SU-DHL-6 (cell line): ENCODE results near the gene LYVE1.

Experiments used
- EZH2phosphoT487 ChIP-seq: fragments of 200-600 bp; sonication (generic), shearing (Covaris generic); conservative IDR thresholded peaks from 2 replicates; pipeline ENCODE4 v1.6.1; 2018; ENCODE audit warnings: mild to moderate bottlenecking, antibody characterized with exemption, low read length, moderate library complexity, mixed read lengths
- TF ChIP-seq, protein P1 (sequence below): fragments of 200-600 bp; sonication (generic); IDR thresholded peaks from one replicate; pipeline ENCODE4 v1.5.1; 2017; ENCODE audit warnings: antibody characterized with exemption, mild to moderate bottlenecking, low read length, moderate library complexity; ENCODE audit not compliant: insufficient read depth, poor library complexity, severe bottlenecking

DNA sequence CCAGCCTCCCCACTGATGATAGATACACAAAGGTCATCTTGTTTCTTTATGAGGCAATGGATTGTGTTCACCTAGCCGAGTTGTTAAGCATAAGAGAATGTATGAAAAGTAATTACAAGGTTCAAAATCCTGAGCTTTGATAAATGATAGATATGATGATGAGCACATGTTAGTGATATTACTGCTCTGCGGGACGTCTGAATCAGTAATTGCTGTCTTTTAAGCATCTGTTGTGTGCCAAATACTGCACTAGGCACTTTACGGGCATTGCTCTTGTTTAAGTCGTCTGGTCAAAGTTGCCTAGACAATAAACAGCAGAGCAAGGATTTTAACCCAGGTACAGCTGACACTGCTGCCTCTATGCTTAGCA, 26.9 kb downstream of the LYVE1 start:
- TF ChIP-seq, protein P1, sequence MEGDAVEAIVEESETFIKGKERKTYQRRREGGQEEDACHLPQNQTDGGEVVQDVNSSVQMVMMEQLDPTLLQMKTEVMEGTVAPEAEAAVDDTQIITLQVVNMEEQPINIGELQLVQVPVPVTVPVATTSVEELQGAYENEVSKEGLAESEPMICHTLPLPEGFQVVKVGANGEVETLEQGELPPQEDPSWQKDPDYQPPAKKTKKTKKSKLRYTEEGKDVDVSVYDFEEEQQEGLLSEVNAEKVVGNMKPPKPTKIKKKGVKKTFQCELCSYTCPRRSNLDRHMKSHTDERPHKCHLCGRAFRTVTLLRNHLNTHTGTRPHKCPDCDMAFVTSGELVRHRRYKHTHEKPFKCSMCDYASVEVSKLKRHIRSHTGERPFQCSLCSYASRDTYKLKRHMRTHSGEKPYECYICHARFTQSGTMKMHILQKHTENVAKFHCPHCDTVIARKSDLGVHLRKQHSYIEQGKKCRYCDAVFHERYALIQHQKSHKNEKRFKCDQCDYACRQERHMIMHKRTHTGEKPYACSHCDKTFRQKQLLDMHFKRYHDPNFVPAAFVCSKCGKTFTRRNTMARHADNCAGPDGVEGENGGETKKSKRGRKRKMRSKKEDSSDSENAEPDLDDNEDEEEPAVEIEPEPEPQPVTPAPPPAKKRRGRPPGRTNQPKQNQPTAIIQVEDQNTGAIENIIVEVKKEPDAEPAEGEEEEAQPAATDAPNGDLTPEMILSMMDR: no peak
- TF ChIP-seq EZH2phosphoT487: no peak
